ENCODE data around the gene ELN.

Gene ELN

GRCh38 chr7:74026903-74027682 is 880 bp upstream of the ELN start:
- Histone ChIP-seq H3K9me3 (ENCODE audit: control insufficient read depth, low read depth, low read length) (no peaks in the 10 kb centered on the region), H3K9ac (ENCODE audit: low read length) (no peak overlapping the region), H3K27me3 (ENCODE audit: control insufficient read depth, insufficient read depth, low read length) (peaks cover 4% of the 10 kb centered on the region), H3K36me3 (ENCODE audit: control insufficient read depth, low read depth, low read length) (no peaks in the 10 kb centered on the region), H3K27ac (ENCODE audit: low read length) (no peak overlapping the region), H3K4me3 (ENCODE audit: low read length) (no peak overlapping the region), H3K4me1 (ENCODE audit: control insufficient read depth, low read depth, low read length) (peaks cover 7% of the 10 kb centered on the region)

GRCh38 chr7:74028321-74028838 is 407 bp downstream of the ELN start:
- Histone ChIP-seq H3K36me3 (ENCODE audit: control insufficient read depth, low read depth, low read length) (no peaks in the 10 kb centered on the region), H3K4me3 (ENCODE audit: low read length) (no peak overlapping the region), H3K27ac (ENCODE audit: low read length) (no peak overlapping the region), H3K9me3 (ENCODE audit: control insufficient read depth, low read depth, low read length) (no peaks in the 10 kb centered on the region), H3K9ac (ENCODE audit: low read length) (no peak overlapping the region), H3K27me3 (ENCODE audit: control insufficient read depth, insufficient read depth, low read length) (peaks cover 4% of the 10 kb centered on the region), H3K4me1 (ENCODE audit: control insufficient read depth, low read depth, low read length) (peaks cover 7% of the 10 kb centered on the region)

GRCh38 chr7:74029089-74029785 is 1.3 kb downstream of the ELN start:
- Histone ChIP-seq H3K27ac (ENCODE audit: low read length) (no peak overlapping the region), H3K27me3 (ENCODE audit: control insufficient read depth, insufficient read depth, low read length) (peaks cover 4% of the 10 kb centered on the region), H3K4me1 (ENCODE audit: control insufficient read depth, low read depth, low read length) (peaks cover 7% of the 10 kb centered on the region), H3K4me3 (ENCODE audit: low read length) (no peak overlapping the region), H3K9me3 (ENCODE audit: control insufficient read depth, low read depth, low read length) (no peaks in the 10 kb centered on the region), H3K36me3 (ENCODE audit: control insufficient read depth, low read depth, low read length) (no peaks in the 10 kb centered on the region), H3K9ac (ENCODE audit: low read length) (no peak overlapping the region)

- Histone ChIP-seq H3K27ac (ENCODE audit: low read length) (no peak overlapping the region), H3K9me3 (ENCODE audit: control insufficient read depth, low read depth, low read length) (no peaks in the 10 kb centered on the region), H3K36me3 (ENCODE audit: control insufficient read depth, low read depth, low read length) (no peaks in the 10 kb centered on the region), H3K4me3 (ENCODE audit: low read length) (no peak overlapping the region), H3K27me3 (ENCODE audit: control insufficient read depth, insufficient read depth, low read length) (peaks cover 4% of the 10 kb centered on the region), H3K4me1 (ENCODE audit: control insufficient read depth, low read depth, low read length) (peaks cover 7% of the 10 kb centered on the region), H3K9ac (ENCODE audit: low read length) (no peak overlapping the region)
These were observed 2.0 kb downstream of the ELN start for GRCh38 chr7:74029991-74030415.

GRCh38 chr7:74030861-74031260 is 2.9 kb downstream of the ELN start:
- peaks cover 3% of the 10 kb centered on the region for H3K27me3 ChIP-seq (ENCODE audit: control insufficient read depth, insufficient read depth, low read length)
- no peak overlapping the region for H3K27ac ChIP-seq (ENCODE audit: low read length)
- no peak overlapping the region for H3K4me3 ChIP-seq (ENCODE audit: low read length)
- H3K4me1 ChIP-seq (ENCODE audit: control insufficient read depth, low read depth, low read length): peaks cover 7% of the 10 kb centered on the region
- H3K9me3 ChIP-seq (ENCODE audit: control insufficient read depth, low read depth, low read length): no peaks in the 10 kb centered on the region
- no peaks in the 10 kb centered on the region for H3K36me3 ChIP-seq (ENCODE audit: control insufficient read depth, low read depth, low read length)
- H3K9ac ChIP-seq (ENCODE audit: low read length): no peak overlapping the region

DNA sequence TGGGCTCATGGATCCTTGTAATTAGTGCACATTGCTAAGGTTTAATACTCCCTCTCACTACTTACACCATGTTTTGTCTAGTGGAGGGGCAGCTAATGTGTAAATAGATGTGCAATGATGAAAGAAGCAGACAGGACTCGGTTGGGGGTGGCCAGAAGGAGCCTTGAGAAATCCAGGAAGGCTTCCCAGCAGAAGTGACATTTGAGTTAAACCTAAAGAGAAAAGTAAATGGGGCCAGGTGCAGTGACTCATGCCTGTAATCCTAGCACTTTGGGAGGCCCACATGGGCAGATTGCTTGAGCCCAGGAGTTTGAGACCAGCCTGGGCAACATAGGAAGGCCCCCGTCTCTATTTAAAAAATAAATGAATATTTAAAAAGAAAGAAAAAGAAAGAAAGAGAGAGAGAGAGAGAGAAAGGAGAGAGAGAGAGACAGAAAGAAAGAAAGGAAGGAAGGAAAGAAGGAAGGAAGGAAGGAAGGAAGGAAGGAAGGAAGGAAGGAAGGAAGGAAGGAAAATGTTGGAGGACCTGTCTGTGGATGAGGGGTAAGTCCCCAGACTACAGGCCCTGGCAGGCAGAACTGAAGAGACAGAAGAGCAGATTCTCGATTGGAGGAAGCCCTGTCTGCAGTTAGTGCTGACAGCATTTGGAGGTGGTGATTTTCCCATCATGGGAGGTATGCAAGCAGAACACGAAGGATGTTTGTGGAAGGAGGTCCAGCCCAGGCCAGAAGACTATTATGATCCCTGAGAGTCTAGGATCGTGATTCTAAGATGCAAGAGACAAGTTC is 3.6 kb downstream of the ELN start:
- H3K36me3 ChIP-seq (ENCODE audit: control insufficient read depth, low read depth, low read length): no peaks in the 10 kb centered on the region
- H3K27ac ChIP-seq (ENCODE audit: low read length): no peak overlapping the region
- no peaks in the 10 kb centered on the region for H3K27me3 ChIP-seq (ENCODE audit: control insufficient read depth, insufficient read depth, low read length)
- H3K9me3 ChIP-seq (ENCODE audit: control insufficient read depth, low read depth, low read length): no peaks in the 10 kb centered on the region
- no peak overlapping the region for H3K4me3 ChIP-seq (ENCODE audit: low read length)
- no peak overlapping the region for H3K9ac ChIP-seq (ENCODE audit: low read length)
- peaks cover 7% of the 10 kb centered on the region for H3K4me1 ChIP-seq (ENCODE audit: control insufficient read depth, low read depth, low read length)

GRCh38 chr7:74032191-74032490 is 4.2 kb downstream of the ELN start:
- Histone ChIP-seq H3K27me3 (ENCODE audit: control insufficient read depth, insufficient read depth, low read length) (no peaks in the 10 kb centered on the region), H3K9ac (ENCODE audit: low read length) (no peak overlapping the region), H3K36me3 (ENCODE audit: control insufficient read depth, low read depth, low read length) (no peaks in the 10 kb centered on the region), H3K27ac (ENCODE audit: low read length) (no peak overlapping the region), H3K9me3 (ENCODE audit: control insufficient read depth, low read depth, low read length) (no peaks in the 10 kb centered on the region), H3K4me1 (ENCODE audit: control insufficient read depth, low read depth, low read length) (peaks cover 7% of the 10 kb centered on the region), H3K4me3 (ENCODE audit: low read length) (no peak overlapping the region)

GRCh38 chr7:74032624-74033371 is 4.8 kb downstream of the ELN start:
- no peak overlapping the region for H3K9ac ChIP-seq (ENCODE audit: low read length)
- no peaks in the 10 kb centered on the region for H3K9me3 ChIP-seq (ENCODE audit: control insufficient read depth, low read depth, low read length)
- no peaks in the 10 kb centered on the region for H3K36me3 ChIP-seq (ENCODE audit: control insufficient read depth, low read depth, low read length)
- peaks cover 7% of the 10 kb centered on the region for H3K4me1 ChIP-seq (ENCODE audit: control insufficient read depth, low read depth, low read length)
- no peaks in the 10 kb centered on the region for H3K27me3 ChIP-seq (ENCODE audit: control insufficient read depth, insufficient read depth, low read length)
- no peak overlapping the region for H3K27ac ChIP-seq (ENCODE audit: low read length)
- H3K4me3 ChIP-seq (ENCODE audit: low read length): no peak overlapping the region

DNA sequence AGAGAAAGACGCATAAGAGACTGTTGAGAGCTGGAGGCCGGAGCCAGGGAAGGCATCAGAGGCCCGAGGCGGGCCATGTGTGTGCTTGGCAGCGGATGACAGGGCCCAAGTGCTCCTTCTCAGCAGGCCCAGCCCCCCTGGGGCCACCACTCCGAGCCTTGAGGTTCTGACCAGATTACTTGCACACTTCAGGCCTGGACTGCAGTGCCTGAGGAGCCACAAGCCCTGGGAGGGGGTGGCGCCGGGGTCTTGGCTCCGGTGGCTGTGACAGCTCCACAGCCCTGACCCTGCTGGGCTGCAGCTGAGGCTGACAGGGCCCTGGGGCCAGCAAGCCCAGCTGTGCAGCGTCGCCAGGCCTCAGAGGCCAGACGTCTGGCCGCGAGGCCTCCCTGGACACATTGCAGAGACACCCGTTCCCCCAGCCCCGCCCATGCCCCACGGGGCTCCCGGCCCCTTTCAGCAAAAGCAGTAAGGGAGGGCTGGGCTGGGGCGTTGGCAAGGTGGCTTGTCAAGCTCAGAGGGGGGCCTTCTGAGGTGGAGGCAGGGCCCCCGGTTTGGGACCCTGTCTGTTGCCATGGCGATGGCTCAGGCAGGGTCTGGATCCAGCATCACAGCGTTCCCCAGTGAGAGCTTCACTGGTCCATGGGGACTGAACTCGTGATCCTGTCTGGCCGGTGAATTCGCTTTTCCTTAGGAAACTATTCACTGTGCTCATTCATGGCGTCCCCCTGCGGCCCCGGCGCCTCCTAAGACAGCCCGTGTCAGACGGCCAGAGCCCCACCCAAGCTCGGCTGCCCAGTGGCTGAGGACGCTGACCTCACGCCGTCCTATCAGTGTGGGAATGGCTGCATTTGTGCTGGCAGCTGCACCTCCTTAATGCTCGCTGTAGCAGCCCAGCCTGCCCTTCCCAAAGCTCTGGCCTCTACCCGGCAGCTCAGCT is 5.7 kb downstream of the ELN start:
- no peak overlapping the region for H3K4me3 ChIP-seq (ENCODE audit: low read length)
- no peak overlapping the region for H3K9ac ChIP-seq (ENCODE audit: low read length)
- no peaks in the 10 kb centered on the region for H3K9me3 ChIP-seq (ENCODE audit: control insufficient read depth, low read depth, low read length)
- no peaks in the 10 kb centered on the region for H3K27me3 ChIP-seq (ENCODE audit: control insufficient read depth, insufficient read depth, low read length)
- no peaks in the 10 kb centered on the region for H3K36me3 ChIP-seq (ENCODE audit: control insufficient read depth, low read depth, low read length)
- H3K27ac ChIP-seq (ENCODE audit: low read length): no peak overlapping the region
- H3K4me1 ChIP-seq (ENCODE audit: control insufficient read depth, low read depth, low read length): peaks cover 7% of the 10 kb centered on the region

- Histone ChIP-seq H3K4me3 (ENCODE audit: low read length) (no peak overlapping the region), H3K4me1 (ENCODE audit: control insufficient read depth, low read depth, low read length) (peaks cover 5% of the 10 kb centered on the region), H3K27ac (ENCODE audit: low read length) (no peak overlapping the region), H3K9me3 (ENCODE audit: control insufficient read depth, low read depth, low read length) (no peaks in the 10 kb centered on the region), H3K27me3 (ENCODE audit: control insufficient read depth, insufficient read depth, low read length) (no peaks in the 10 kb centered on the region), H3K36me3 (ENCODE audit: control insufficient read depth, low read depth, low read length) (no peaks in the 10 kb centered on the region), H3K9ac (ENCODE audit: low read length) (no peak overlapping the region)
These were observed 9.6 kb downstream of the ELN start for GRCh38 chr7:74037609-74038008.
